Uterus (tissue), 4 donors: Measurements from ENCODE around the gene AKAP12. TPM values are rescaled to one million over a fixed set of nuclear protein-coding genes. Genes with fewer than 3 reads are reported as not detected.
A peak's percentile ranks its signal among the peaks of the same experiment; 100 is the strongest.

Experiments used
- DNase-seq, 2 donors: peaks; one replicate each; pipeline ENCODE4 v3.0.0-alpha.2; 2019 to 2020
- H3K27ac ChIP-seq, 2 donors: fragments of 200-600 bp; sonication (generic); 1 replicate in 1 of 2; 2 replicates in 1 of 2; pipeline ENCODE4 v1.5.1; 2016 to 2018
- H3K27me3 ChIP-seq, 2 donors: fragments of 200-600 bp; sonication (generic); one replicate each; pipeline ENCODE4 v1.5.1; 2018 to 2019; ENCODE audit warnings: control low read depth in 1 of 2
- H3K36me3 ChIP-seq, 2 donors: fragments of 200-600 bp; sonication (generic); one replicate each; pipeline ENCODE4 v1.5.1; 2019; ENCODE audit warnings: control low read depth in 1 of 2
- H3K4me1 ChIP-seq, 2 donors: fragments of 200-600 bp; sonication (generic); one replicate each; pipeline ENCODE4 v1.5.1; 2018 to 2019; ENCODE audit warnings: control low read depth in 1 of 2
- H3K4me3 ChIP-seq, 2 donors: fragments of 200-600 bp; sonication (generic); 1 replicate in 1 of 2; 2 replicates in 1 of 2; pipeline ENCODE4 v1.5.1; 2018 to 2019; ENCODE audit warnings: mild to moderate bottlenecking in 1 of 2
- H3K9me3 ChIP-seq, 2 donors: fragments of 200-600 bp; sonication (generic); one replicate each; pipeline ENCODE4 v1.5.1; 2019; ENCODE audit warnings: control low read depth in 1 of 2
- CTCF ChIP-seq, 4 experiments: fragments of 200-600 bp in 2 of 4; fragments of 450-650 bp in 2 of 4; sonication (generic) in 2 of 4; IDR thresholded peaks; one replicate each; pipeline ENCODE4 v1.5.1; 2016 to 2019; ENCODE audit warnings: antibody characterized with exemption in 4 of 4, mild to moderate bottlenecking in 2 of 4, moderate library complexity in 1 of 4
- POLR2A ChIP-seq, 2 donors: fragments of 450-650 bp; IDR thresholded peaks; one replicate each; pipeline ENCODE4 v1.6.1; 2016; ENCODE audit warnings: antibody characterized with exemption in 2 of 2, mild to moderate bottlenecking in 1 of 2, moderate library complexity in 1 of 2
- intact Hi-C: fragments of 100-400 bp; cut with DNase I; formaldehyde crosslinking; loops from one replicate; pipeline ENCODE4 v1.15.1; 2023; ENCODE audit warnings: low total_unique reads
- total RNA-seq, 4 donors: library from RNA; depleted of rRNA in 3 of 4; stranded (reverse); fragments of >200 nt in 3 of 4; gene quantifications; one replicate each; pipeline versions ENCODE4 v1.1.0 to v1.2.4, GENCODE V29; 2014 to 2023
- donor health status: DM: yes; HTN: yes; CAD: no.

Gene AKAP12
- total RNA-seq, 4 donors from 2014 or later: 47.6 to 218 (median 70.2) TPM

GRCh38 chr6:151388236-151388635, 148.5 kb downstream of the AKAP12 start:
- Histone ChIP-seq H3K4me3 (no peak overlapping the region), H3K4me1 (peaks cover 3 to 7% of the 10 kb centered on the region in 2 donors), H3K27ac (peak overlapping the region; percentile 99), H3K27me3 (no peaks in the 10 kb centered on the region), H3K36me3 (no peaks in the 10 kb centered on the region), H3K9me3 (no peaks in the 10 kb centered on the region)
- TF ChIP-seq CTCF (IDR thresholded peaks at IDR 0.05) (no peak), POLR2A (IDR thresholded peaks at IDR 0.05) (no peak)
- no peak for DNase-seq
- intact Hi-C loops: no loop called here

DNA sequence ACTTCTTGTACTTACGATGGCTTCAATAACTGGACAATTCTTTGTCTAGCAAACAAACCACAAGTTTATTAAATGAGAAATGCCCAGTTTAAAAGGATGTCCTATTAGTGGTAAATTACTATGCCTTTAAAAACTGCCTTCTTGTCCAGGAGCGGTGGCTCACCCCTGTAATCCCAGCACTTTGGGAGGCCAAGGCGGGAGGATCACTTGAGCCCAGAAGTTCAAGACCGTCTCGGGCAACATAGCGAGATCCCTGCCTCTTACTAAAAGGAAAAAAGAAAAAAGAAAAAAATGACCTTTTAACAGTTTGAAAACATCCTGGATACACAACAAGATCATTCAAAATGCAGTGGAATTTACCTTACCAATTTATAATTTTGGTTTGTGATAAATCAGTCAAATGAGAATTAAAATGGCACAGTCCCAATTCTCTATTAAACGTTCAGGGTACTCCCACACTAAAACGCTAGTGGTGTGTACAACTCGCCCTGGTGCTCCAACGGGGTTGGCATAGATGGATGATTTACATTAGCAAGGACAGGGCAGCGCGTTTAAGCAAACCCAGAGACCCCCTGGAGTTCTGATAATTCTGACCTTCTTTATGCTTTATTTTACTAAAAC, 149.3 kb downstream of the AKAP12 start:
- no peak for TF ChIP-seq POLR2A (IDR thresholded peaks at IDR 0.05)
- no peak for TF ChIP-seq CTCF (IDR thresholded peaks at IDR 0.05)
- peak overlapping the region; percentile 89 to 93 for H3K4me3 ChIP-seq
- H3K36me3 ChIP-seq: no peaks in the 10 kb centered on the region
- H3K27ac ChIP-seq: peak overlapping the region; percentile 99
- no peaks in the 10 kb centered on the region for H3K9me3 ChIP-seq
- H3K27me3 ChIP-seq: no peaks in the 10 kb centered on the region
- H3K4me1 ChIP-seq: peaks cover 3 to 7% of the 10 kb centered on the region in 2 donors
- peak in 1 of 2 donors; percentile 35 for DNase-seq
- intact Hi-C loops: no loop called here

DNA sequence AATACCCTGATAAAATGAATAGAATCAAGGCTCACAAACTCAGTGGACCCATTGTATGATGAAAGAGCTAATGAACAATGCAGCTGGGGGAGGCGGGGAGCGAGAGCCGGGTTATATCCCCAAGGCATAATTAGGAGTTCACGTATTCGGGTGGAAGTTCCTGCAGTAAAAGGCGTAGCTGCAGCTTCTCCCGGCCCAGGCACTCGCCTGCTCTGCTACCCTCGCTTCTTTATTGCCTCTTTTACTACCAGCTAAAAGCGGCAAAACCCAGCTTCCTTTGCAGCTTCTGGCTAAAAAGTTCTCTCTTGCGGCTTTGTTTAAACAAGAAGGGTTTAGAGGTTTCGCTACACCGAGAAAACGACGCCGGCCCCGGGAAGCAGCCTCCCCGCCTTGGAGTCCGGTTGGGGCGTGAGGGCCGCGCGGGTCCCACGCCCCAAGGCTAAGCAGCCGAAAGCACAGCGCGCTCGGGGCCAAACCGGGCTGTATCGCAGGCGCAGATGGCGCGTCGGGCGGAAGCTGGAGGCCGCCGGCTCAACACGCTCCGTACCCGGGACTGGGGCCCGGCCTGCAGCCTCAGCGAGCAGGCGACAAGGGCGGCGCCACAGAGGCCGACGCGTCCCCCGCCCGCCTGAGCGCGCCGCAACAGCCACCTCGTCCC, 150.0 kb downstream of the AKAP12 start:
- TF ChIP-seq POLR2A (IDR thresholded peaks at IDR 0.05): peak; percentile 55 to 67
- TF ChIP-seq CTCF (IDR thresholded peaks at IDR 0.05): no peak
- Histone ChIP-seq H3K4me1 (peaks cover 3 to 7% of the 10 kb centered on the region in 2 donors), H3K27me3 (no peaks in the 10 kb centered on the region), H3K4me3 (peak overlapping the region; percentile 89 to 93), H3K27ac (peak overlapping the region; percentile 99), H3K9me3 (no peaks in the 10 kb centered on the region), H3K36me3 (no peaks in the 10 kb centered on the region)
- DNase-seq: peak; percentile 65 to 80
- intact Hi-C loops: loop anchor here (10.0 kb wide), 1 partner anchor 65 kb away; the partner anchor contains the start of gene RMND1

DNA sequence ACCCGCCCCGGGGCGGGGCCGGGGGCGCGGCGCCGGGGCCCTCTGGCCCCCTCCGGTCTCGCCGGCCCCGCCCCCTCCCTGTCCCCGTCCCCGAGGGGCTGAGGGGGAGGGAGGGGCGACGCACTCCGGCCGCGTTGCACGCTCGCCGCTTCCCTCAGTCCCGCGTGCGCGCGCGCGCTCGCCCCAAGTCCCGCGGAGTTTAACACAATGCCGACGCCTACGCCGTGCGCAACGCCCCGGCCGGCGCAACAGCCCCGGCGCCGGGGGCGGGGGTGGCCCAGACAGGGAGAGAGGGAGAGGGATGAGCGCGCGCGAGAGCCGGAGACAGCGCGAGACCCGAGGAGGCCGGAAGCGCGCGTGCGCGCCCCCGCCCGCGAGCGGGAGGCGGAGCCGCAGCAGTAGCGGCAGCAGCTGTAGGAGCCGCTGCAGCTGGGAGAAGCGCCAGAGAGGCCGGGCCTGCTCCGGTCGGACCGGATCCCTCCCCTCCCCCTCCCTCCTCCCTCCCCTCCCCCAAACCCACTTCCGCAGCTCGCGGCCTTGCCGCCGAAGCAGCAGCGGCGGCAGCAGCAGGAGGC, 150.6 kb downstream of the AKAP12 start:
- peak; percentile 96 to 98 for DNase-seq
- H3K9me3 ChIP-seq: no peaks in the 10 kb centered on the region
- H3K4me1 ChIP-seq: peaks cover 6 to 7% of the 10 kb centered on the region in 2 donors
- H3K4me3 ChIP-seq: peak overlapping the region; percentile 89 to 93
- no peak for TF ChIP-seq CTCF (IDR thresholded peaks at IDR 0.05)
- peak; percentile 65 to 84 for TF ChIP-seq POLR2A (IDR thresholded peaks at IDR 0.05)
- intact Hi-C loops: loop anchor here (10.0 kb wide), 1 partner anchor 64 kb away; the partner anchor contains the start of gene RMND1
- peak overlapping the region; percentile 99 for H3K27ac ChIP-seq
- no peaks in the 10 kb centered on the region for H3K27me3 ChIP-seq
- H3K36me3 ChIP-seq: no peaks in the 10 kb centered on the region
